Activated CD4-positive, alpha-beta T cell treated with anti-CD3 and anti-CD28 coated beads, Interleukin-2, amount 10 ng/mL, durations not matched to agents 24 days and 14 days (primary cell): ENCODE measurements around the gene SGSM2. TPM values are rescaled to one million over a fixed set of nuclear protein-coding genes. Genes with fewer than 3 reads are reported as not detected.

Experiments
- DNase-seq: peaks from one replicate; pipeline ENCODE4 v3.0.0; 2022
- H3K27ac Mint-ChIP-seq: one replicate; pipeline ENCODE4 v1.8.0; 2022; ENCODE audit warnings: mild to moderate bottlenecking, mixed read lengths
- H3K27me3 Mint-ChIP-seq: one replicate; pipeline ENCODE4 v1.8.0; 2022; ENCODE audit warnings: mixed read lengths
- H3K36me3 Mint-ChIP-seq: one replicate; pipeline ENCODE4 v1.8.0; 2022; ENCODE audit warnings: low read depth, mild to moderate bottlenecking, mixed read lengths
- H3K4me1 Mint-ChIP-seq: one replicate; pipeline ENCODE4 v1.8.0; 2021; ENCODE audit warnings: mixed read lengths
- H3K4me3 Mint-ChIP-seq: one replicate; pipeline ENCODE4 v1.8.0; 2022; ENCODE audit warnings: mild to moderate bottlenecking, moderate library complexity, mixed read lengths
- H3K9me3 Mint-ChIP-seq: one replicate; pipeline ENCODE4 v1.8.0; 2021; ENCODE audit warnings: mixed read lengths
- intact Hi-C: fragments of 100-400 bp; cut with micrococcal nuclease; formaldehyde crosslinking; loops from one replicate; pipeline ENCODE4 v1.15.1; 2023
- total RNA-seq: library from RNA; stranded (reverse); gene quantifications from 2 replicates; pipeline ENCODE4 v1.2.3, GENCODE V29; 2022

The SGSM2 gene
- total RNA-seq, 1 donor from 2014 or later = 49.7 TPM

GRCh38 chr17:2347805-2348685, 10.7 kb downstream of the SGSM2 start:
- H3K4me3 Mint-ChIP-seq = no peak overlapping the region

GRCh38 chr17:2351269-2351668, 14.0 kb downstream of the SGSM2 start:
- Mint-ChIP-seq H3K36me3 (peaks cover 2% of the 10 kb centered on the region), H3K27me3 (no peaks in the 10 kb centered on the region), H3K4me1 (peaks cover 12% of the 10 kb centered on the region), H3K9me3 (no peaks in the 10 kb centered on the region), H3K27ac (no peak overlapping the region), H3K4me3 (no peak overlapping the region)
- intact Hi-C loops = no loop called here
- DNase-seq = no peak

More at GRCh38 chr17:2347805-2348685, 10.7 kb downstream of the SGSM2 start:
- no peak for DNase-seq
- no peaks in the 10 kb centered on the region for H3K27me3 Mint-ChIP-seq
- H3K4me1 Mint-ChIP-seq = peaks cover 4% of the 10 kb centered on the region
- intact Hi-C loops = no loop called here
- peaks cover 9% of the 10 kb centered on the region for H3K36me3 Mint-ChIP-seq
- H3K27ac Mint-ChIP-seq = no peak overlapping the region
- no peaks in the 10 kb centered on the region for H3K9me3 Mint-ChIP-seq

DNA sequence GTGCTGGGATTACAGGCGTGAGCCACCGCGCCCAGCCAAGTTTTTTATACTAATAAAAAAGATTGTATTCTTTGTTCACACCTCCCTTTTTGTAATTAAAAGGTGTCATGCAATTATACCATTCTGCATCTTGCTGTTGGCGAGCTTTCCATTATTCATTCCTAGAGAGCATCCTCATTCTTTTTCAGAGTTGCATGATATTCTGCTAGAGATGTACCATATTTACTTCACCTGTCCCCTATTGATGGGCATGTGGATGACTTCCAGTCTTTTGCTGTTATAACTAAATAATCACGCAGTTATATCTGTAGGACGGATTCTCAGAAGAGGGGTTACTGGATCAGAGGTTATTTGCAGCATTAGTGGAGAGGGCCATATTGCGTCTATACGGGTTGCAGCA, 17.0 kb downstream of the SGSM2 start:
- H3K4me1 Mint-ChIP-seq = peaks cover 12% of the 10 kb centered on the region
- no peaks in the 10 kb centered on the region for H3K9me3 Mint-ChIP-seq
- intact Hi-C loops = no loop called here
- DNase-seq = no peak
- H3K36me3 Mint-ChIP-seq = peaks cover 2% of the 10 kb centered on the region
- peak overlapping the region; percentile 4 for H3K4me3 Mint-ChIP-seq
- H3K27me3 Mint-ChIP-seq = no peaks in the 10 kb centered on the region
- no peak overlapping the region for H3K27ac Mint-ChIP-seq

GRCh38 chr17:2357237-2357636, 19.9 kb downstream of the SGSM2 start:
- Mint-ChIP-seq H3K4me1 (peaks cover 12% of the 10 kb centered on the region), H3K4me3 (no peak overlapping the region), H3K27me3 (no peaks in the 10 kb centered on the region), H3K36me3 (no peaks in the 10 kb centered on the region), H3K27ac (no peak overlapping the region), H3K9me3 (no peaks in the 10 kb centered on the region)
- intact Hi-C loops = no loop called here
- DNase-seq = no peak

DNA sequence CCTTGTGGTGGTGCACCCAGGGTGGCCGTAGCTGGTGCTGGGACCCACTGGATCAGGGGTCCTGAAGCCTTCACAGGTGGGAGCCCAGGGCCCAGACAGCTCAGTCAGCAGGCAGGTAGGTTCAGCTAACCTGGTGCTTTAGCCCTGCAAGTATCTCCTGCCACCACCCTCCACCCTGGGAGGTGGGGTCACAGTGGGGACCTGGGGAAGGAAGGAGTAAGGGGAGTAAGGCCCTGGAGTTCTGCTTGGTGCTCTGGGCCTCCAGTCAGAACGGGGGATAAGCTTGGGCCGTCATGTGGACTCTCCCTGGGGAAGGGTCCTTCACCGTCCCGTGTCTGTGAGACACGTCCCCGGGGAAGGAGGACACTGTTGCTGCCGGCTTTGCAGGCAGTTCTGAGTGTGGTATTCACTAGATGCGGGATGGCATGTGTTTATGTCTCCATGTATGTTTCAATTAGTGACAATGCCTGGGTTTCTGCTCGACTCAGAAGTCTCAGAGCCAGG, 20.7 kb downstream of the SGSM2 start:
- H3K4me3 Mint-ChIP-seq = no peak overlapping the region
- peaks cover 3% of the 10 kb centered on the region for H3K36me3 Mint-ChIP-seq
- H3K27me3 Mint-ChIP-seq = no peaks in the 10 kb centered on the region
- no peak overlapping the region for H3K27ac Mint-ChIP-seq
- DNase-seq = no peak
- no peaks in the 10 kb centered on the region for H3K9me3 Mint-ChIP-seq
- H3K4me1 Mint-ChIP-seq = peaks cover 11% of the 10 kb centered on the region
- intact Hi-C loops = no loop called here

DNA sequence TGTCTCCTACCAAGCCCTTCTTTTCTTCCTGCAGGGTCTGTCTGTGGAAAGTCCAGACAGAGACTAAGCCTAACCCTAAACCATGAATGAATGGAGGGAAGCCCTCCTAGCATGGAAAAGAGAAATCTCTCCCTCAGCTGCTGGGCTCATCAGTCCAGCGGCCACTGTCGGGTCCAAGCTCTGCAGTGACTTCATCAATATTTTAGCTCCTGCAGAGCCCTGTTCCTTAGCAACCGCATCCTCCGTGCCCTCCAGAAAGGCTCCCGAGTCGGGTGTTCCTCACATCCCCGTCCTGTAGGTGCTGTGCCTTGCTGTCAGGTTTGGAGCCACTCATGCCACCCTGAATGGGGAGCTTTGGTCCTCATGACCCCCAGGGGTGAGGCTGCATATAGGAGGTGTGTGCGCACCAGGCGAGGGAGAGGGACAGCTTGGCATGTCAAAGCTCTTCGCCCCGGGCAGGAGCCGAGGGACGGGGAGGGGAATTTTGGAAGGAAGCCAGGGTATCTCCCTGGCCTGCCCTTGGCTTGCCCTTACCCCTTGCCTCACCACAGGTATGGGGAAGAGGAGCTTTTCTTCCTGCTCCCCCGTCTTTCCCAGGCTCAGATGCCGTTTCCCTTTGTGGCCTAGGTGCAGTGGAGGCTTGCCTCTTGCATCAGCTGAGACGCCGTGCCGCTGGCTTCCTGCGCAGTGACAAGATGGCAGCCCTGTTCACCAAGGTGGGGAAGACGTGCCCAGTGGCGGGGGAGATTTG, 23.9 kb downstream of the SGSM2 start:
- DNase-seq = no peak
- Mint-ChIP-seq H3K27me3 (no peaks in the 10 kb centered on the region), H3K27ac (no peak overlapping the region), H3K4me1 (no peaks in the 10 kb centered on the region), H3K9me3 (no peaks in the 10 kb centered on the region), H3K36me3 (peaks cover 3% of the 10 kb centered on the region), H3K4me3 (no peak overlapping the region)
- intact Hi-C loops = no loop called here

- no peak for DNase-seq
- Mint-ChIP-seq H3K9me3 (no peaks in the 10 kb centered on the region), H3K4me1 (no peaks in the 10 kb centered on the region), H3K27ac (no peak overlapping the region), H3K27me3 (no peaks in the 10 kb centered on the region), H3K4me3 (no peak overlapping the region), H3K36me3 (peaks cover 3% of the 10 kb centered on the region)
- intact Hi-C loops = no loop called here
These were observed 24.7 kb downstream of the SGSM2 start for GRCh38 chr17:2362016-2362415.

- H3K4me1 Mint-ChIP-seq = no peaks in the 10 kb centered on the region
- no peak overlapping the region for H3K27ac Mint-ChIP-seq
- intact Hi-C loops = no loop called here
- H3K4me3 Mint-ChIP-seq = no peak overlapping the region
- no peaks in the 10 kb centered on the region for H3K9me3 Mint-ChIP-seq
- no peaks in the 10 kb centered on the region for H3K27me3 Mint-ChIP-seq
- DNase-seq = no peak
- peaks cover 3% of the 10 kb centered on the region for H3K36me3 Mint-ChIP-seq
These were observed 25.1 kb downstream of the SGSM2 start for GRCh38 chr17:2362416-2362815.

- Mint-ChIP-seq H3K4me1 (no peaks in the 10 kb centered on the region), H3K4me3 (no peak overlapping the region), H3K27me3 (no peaks in the 10 kb centered on the region), H3K9me3 (no peaks in the 10 kb centered on the region), H3K36me3 (peaks cover 3% of the 10 kb centered on the region), H3K27ac (no peak overlapping the region)
- intact Hi-C loops = no loop called here
- no peak for DNase-seq
These were observed 25.6 kb downstream of the SGSM2 start for GRCh38 chr17:2362881-2363280.

DNA sequence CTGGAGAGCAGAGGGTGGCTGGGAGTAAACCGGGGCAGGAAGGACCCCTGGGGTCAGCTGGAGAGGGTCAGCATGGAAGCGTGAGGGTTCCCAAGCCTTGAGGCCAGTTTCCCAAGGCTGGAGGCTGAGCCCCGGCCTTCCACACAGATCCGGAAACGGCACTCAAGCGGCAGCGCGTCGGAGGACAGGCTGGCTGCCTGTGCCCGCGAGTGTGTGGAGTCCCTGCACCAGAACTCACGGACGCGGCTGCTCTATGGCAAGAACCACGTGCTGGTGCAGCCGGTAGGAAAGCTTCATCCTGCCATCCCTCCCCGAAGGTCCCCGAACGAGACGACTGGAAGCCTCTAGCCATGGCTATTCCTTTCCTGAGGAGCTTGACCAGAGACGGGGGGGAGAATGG, 26.0 kb downstream of the SGSM2 start:
- Mint-ChIP-seq H3K27me3 (no peaks in the 10 kb centered on the region), H3K36me3 (peaks cover 3% of the 10 kb centered on the region), H3K4me1 (no peaks in the 10 kb centered on the region), H3K9me3 (no peaks in the 10 kb centered on the region), H3K27ac (no peak overlapping the region), H3K4me3 (no peak overlapping the region)
- no peak for DNase-seq
- intact Hi-C loops = no loop called here

GRCh38 chr17:2363851-2364762, 26.8 kb downstream of the SGSM2 start:
- H3K4me1 Mint-ChIP-seq = no peaks in the 10 kb centered on the region
- H3K27ac Mint-ChIP-seq = no peak overlapping the region
- H3K4me3 Mint-ChIP-seq = no peak overlapping the region
- intact Hi-C loops = no loop called here
- peaks cover 3% of the 10 kb centered on the region for H3K36me3 Mint-ChIP-seq
- no peak for DNase-seq
- H3K9me3 Mint-ChIP-seq = no peaks in the 10 kb centered on the region
- H3K27me3 Mint-ChIP-seq = no peaks in the 10 kb centered on the region

DNA sequence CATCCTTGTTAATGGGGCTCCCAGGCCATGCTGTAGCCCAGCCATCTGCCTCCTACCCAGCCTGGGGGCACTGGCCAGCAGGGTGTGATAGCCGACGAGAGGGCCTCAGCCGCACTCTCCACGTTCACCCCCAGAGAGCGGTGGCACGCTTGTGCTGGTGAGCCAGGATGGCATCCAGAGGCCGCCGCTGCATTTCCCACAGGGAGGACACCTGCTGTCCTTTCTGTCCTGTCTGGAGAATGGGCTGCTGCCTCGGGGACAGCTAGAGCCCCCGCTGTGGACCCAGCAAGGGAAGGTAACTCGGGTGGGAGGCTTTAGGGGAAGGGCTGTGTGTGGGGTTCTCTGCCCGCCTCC, 27.4 kb downstream of the SGSM2 start:
- Mint-ChIP-seq H3K9me3 (no peaks in the 10 kb centered on the region), H3K27ac (no peak overlapping the region), H3K36me3 (peaks cover 5% of the 10 kb centered on the region), H3K4me3 (no peak overlapping the region), H3K27me3 (no peaks in the 10 kb centered on the region), H3K4me1 (no peaks in the 10 kb centered on the region)
- no peak for DNase-seq
- intact Hi-C loops = no loop called here

GRCh38 chr17:2365132-2365531, 27.8 kb downstream of the SGSM2 start:
- no peak overlapping the region for H3K4me3 Mint-ChIP-seq
- H3K4me1 Mint-ChIP-seq = no peaks in the 10 kb centered on the region
- no peaks in the 10 kb centered on the region for H3K9me3 Mint-ChIP-seq
- DNase-seq = no peak
- H3K27me3 Mint-ChIP-seq = no peaks in the 10 kb centered on the region
- H3K27ac Mint-ChIP-seq = no peak overlapping the region
- intact Hi-C loops = no loop called here
- peaks cover 5% of the 10 kb centered on the region for H3K36me3 Mint-ChIP-seq
